ENCODE data around the gene PTPRD. TPM values are rescaled to one million over a fixed set of nuclear protein-coding genes. Genes with fewer than 3 reads are reported as not detected.

The PTPRD gene
- total and polyA plus RNA-seq, 9 of the 15 experiments (the other 6 are each of a cell fraction or from before 2014, with no cell fraction given), result 0.11 TPM; not detected in 8

DNA sequence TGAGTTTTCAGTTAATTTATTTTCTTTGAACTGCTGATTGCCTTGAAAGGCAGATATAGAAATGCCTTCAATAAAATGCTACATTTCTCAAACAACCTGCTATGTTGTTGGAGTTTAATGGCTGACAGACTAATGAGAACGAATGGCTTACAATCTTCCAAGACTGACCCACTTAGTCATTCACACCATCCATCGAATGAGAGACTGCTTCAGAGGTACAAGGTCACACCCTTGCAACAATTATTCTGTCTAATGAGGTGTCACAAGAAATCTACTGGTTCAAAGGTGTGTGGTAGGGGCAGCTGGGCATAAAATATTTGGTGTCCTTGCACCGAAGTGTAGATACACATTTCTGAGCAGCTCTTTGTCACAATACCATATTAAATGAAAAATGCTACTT is 18.3 kb downstream of the PTPRD start:
- Histone ChIP-seq H4K20me1 (replicated peaks; ENCODE audit: control insufficient read depth, insufficient read depth, low read length) (no peaks in the 10 kb centered on the region), H2AFZ (ENCODE audit: low read depth, low read length) (no peak overlapping the region), H3K4me2 (ENCODE audit: insufficient read depth, low read length) (no peak overlapping the region), H3K4me1 (replicated peaks in 1 of 2; ENCODE audit: control insufficient read depth in 2 of 2, insufficient read depth in 2 of 2, low read length in 2 of 2) (no peaks in the 10 kb centered on the region), H3K27ac (ENCODE audit: extremely low read depth, low read depth, low read length) (no peak overlapping the region), H3K9me3 (replicated peaks; ENCODE audit: control insufficient read depth, insufficient read depth, low read depth, low read length) (no peaks in the 10 kb centered on the region), H3K27me3 (ENCODE audit: control insufficient read depth in 2 of 2, insufficient read depth in 2 of 2, low read length in 2 of 2) (no peaks in the 10 kb centered on the region), H3K9me1 (ENCODE audit: control insufficient read depth, insufficient read depth, low read length) (no peaks in the 10 kb centered on the region), H3K79me2 (ENCODE audit: control insufficient read depth, insufficient read depth, low read length) (no peaks in the 10 kb centered on the region), H3K9ac (ENCODE audit: insufficient read depth in 1 of 2, low read depth in 2 of 2, low read length in 2 of 2) (no peak overlapping the region), H3K4me3 (no peak overlapping the region), H3K36me3 (ENCODE audit: control insufficient read depth, insufficient read depth, low read length) (no peaks in the 10 kb centered on the region)
- POLR2A ChIA-PET, result no interaction called here
- no TSS peak for BruUV-seq (replicated peaks)
- WGBS (ENCODE audit: insufficient coverage, low coverage, missing lambda C conversion rate), result 3% methylated on average over 3 of the region's 3 CpGs
- no peak for ATAC-seq
- TF ChIP-seq GABPB2 (CRISPR knock-in tag; conservative IDR thresholded peaks at IDR 0.05) (no peak), NCOR1 (IDR thresholded peaks at IDR 0.05) (no peak), SP1 (CRISPR knock-in tag; IDR thresholded peaks at IDR 0.05) (no peak), DEAF1 (CRISPR knock-in tag; IDR thresholded peaks at IDR 0.05) (no peak), KDM1A (IDR thresholded peaks at IDR 0.05) (no peak), ZNF277 (CRISPR knock-in tag; IDR thresholded peaks at IDR 0.05; ENCODE audit: borderline replicate concordance) (no peak)
- intact Hi-C loops (cut with micrococcal nuclease) (no loop called here), in situ Hi-C loops (cut with MboI) (no loop called here)
- DNase-seq (ENCODE audit: extremely low read depth in 1 of 4, low spot score in 3 of 4), result no peak
- CTCF ChIA-PET (ENCODE audit: low intra/inter-chr PET ratio), result no interaction called here
- FAIRE-seq, result no peak
